NCI-H748 (cell line): ENCODE data around the gene SETBP1.

ENCODE experiments used
- DNase-seq: peaks from one replicate; lab custom pipeline; 2025; ENCODE audit not compliant: unreplicated experiment; lab: John Stamatoyannopoulos, UW

The SETBP1 gene

DNA sequence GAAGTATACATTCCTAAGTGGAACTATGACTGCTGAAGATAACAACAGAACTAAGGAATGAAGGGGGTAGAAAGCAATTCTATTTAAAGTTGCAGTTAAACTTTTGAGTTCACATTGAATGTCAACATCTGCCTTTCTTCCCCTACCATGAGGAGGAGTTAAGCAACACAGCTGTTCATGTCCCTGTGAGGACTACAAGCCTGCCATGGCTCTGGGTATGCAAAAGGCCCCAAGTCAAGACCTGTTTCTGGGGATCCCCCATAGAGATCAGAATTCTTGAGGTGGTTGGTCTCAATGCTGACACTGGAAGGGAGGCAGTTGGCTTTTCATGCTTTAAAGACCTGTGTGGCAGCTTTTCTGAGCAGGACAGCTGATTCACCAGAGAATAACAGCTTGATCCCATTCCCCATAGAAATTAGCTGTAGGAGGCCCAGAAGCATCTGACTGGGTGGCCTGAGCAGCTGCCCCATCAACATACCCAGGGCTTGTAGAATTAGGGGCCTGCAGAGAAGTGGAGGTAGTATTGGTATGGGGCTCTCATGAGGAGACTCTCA, 131.0 kb downstream of the SETBP1 start:
- no peak for DNase-seq

DNA sequence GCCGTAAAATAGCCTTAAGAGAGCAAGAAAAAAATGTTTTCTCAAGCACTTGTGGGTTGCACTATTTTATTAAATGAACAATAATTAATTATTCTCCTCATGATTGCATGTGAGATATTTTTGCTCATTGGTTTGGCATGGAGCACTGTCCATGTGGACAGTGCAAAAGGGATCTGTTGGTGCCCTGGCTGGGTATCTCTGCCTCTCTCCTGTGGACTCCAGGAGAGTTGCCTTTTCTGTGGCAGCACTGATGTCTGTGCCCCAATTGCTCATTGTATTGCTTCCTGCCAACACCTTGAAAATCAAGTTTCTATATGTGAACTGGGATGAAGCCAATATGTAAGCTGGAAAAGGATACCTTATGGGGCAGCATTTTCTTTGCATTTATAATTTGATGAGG, 131.7 kb downstream of the SETBP1 start:
- no peak for DNase-seq

DNA sequence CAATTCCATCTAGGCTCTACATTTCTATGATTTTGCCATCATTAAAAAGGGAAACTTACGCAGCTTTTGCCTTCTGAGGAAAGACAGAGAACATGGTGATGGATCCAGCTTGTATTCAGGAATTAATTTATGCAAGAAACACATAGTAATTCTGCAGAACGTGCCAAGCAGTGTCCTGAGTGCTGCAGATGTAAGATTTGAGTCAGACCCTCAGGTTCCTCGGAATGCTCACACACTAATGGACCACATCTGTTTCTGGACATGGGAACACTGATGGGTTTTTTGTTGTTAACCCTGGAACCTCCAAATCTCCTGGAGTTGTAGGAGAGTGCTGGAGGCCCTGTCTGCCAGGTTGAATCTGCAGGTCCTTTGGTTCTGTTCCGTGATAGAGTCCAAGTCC, 132.9 kb downstream of the SETBP1 start:
- no peak for DNase-seq

DNA sequence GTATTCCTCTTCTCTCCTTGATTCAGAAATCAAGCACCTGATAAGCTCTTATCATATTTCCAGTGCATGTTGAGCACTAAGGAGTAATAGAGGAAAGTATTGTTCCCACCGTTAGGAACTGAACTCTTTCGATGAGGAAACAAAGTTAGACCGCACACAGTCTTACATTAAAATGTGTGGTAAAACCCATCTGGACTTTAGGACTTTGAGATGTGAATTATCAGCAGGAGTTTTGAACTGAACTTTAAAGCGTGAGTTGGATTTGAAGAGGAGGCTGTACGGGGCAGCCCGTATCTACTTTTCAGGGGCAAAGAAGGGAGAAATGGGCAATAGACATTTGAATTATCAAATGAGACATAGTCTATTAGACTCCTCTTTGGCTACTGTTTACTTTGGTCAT, 134.4 kb downstream of the SETBP1 start:
- DNase-seq, result no peak

DNA sequence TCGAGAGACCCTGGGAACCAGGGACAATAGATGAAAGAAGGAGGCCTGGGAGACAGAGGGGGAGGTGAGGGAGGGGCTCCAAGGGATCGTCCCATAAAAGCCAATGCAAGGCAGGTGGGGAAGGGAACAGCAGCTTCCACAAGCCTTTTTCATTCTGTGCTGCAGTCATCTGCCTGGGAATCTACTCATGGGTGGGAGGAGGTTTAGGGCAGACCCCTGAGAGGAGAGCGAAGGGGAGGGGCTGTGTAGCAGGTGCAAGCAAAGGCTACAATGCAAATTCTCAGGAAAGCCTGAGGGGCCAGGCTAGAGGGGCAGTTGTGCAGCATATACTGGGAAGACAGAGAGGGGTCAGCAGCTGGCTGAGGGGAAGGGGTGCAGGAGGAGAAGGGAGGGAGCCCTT, 135.4 kb downstream of the SETBP1 start:
- peak; percentile 87 for DNase-seq

DNA sequence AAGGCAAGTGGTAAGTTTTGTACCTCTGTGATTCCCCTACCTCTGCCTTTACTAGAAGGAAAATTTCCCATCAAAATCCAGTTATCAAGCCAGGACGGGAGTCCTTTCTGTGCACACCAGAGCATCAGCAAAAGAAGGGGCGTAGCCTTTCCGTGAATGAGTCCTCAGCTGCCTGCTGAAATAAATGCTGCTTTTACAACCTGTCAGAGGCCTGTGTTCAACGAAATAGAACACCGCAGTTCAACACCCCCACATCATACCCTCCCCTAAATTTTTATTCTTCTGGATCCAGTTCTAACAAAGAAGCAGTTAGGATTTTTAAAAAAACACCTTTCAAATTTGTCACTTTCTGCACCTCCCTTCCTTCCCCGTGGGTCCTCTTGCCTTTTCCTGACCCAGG, 135.8 kb downstream of the SETBP1 start:
- peak; percentile 80 for DNase-seq

DNA sequence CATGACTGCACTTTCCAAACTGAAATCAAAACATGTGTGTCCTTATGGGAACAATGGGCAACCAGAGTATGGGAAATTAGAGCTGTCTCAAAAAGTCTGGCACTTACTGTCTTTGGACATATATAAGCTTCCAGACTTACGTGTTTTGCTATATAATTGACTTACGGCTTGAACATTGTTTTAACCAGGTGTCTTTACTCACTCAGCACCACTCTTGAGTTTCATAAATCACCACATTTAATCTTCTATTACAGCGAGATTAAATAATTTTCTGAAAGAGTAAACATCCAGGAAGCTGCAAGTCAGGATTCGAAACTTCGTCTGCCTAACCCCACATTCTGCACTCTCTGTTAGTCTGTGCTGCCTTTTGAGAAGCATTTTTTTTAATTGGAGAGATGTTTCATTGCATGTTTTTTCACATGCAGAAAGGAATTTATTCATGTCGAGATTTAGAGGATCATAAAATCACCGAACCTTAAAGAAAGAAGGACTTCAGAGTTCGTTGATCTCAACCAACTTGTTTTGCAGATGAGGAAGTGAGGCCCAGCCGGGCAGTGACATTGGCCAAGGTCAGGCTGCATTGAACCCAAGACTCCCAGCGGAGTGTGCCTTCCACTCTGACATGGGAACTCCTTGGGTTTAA, 137.3 kb downstream of the SETBP1 start:
- no peak for DNase-seq

DNA sequence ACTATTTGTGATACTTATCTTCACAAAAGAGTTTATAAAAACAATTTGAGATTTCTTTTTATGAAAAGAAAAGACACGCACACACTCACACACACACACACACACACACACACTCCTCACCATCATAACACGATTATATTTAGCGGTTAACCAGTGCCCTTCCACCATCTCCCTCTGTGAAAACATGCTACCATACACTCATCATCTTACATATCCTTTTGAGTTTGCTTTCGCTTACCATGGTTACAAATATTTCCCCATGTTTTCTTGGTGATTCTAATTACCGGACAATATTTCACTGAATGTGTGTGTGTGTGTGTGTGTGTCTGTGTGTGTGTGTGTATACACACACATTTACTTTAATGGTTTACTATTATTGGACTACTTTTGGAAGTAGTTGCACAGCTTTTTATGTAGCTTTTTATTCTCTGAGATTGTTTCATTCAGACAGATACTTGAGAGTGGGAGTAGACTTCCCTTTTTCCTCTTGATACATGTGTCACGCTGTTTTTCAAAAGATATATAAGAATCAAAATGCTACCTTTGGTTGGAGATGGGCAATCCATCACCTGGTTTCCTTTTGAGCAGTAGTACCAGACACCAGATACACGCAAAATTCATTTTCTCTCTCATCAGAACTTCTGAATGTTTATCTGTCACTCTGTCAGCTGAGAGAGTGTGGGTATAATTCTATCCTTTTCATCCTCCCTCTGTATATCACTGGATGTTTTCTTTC, 138.1 kb downstream of the SETBP1 start:
- no peak for DNase-seq

DNA sequence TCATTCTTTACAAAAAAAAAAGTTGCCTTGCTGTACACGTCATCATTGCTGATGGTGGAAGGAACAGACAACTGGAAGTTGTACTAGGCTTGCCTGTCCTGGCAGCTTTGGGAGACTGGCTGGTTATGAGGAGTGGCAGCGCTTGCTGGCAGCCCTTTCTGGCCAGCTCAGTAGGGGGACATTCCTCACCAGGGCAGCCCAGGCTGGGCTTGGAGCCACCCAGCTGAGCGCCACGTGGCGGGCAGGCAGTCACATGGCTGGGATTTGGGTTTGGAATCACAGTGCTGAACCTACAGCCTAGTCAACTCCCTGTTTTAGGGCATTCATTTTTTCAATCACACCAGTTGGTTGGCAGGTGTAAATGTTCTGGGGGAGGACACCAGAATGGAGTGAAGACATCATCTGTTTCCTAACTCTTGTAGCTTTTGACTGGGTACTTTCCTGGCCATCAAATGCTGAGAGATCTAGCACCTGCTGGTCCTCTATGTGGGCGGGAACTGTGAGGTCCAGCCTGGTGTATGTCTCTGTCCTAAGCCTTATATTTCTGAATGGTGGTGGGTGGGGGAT, 139.3 kb downstream of the SETBP1 start:
- no peak for DNase-seq

DNA sequence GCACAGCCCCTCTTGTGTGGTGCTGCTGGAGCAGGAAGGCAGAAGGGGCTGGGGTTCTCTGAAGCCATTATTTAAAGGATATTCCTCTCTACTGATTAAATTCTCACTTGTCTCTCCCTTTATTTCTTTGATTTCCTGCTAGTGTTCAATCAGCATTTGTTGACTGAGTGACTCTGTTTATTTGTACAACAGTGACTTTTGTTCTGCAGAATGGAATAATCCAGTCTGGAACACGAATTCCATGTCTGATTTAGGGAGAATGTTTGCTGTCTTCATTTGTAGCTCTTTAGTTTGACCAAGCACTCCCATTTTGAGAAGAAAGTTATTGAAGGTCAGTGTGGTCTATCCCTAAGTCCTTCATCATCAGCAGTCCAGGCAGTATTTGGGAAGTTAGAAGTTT, 141.2 kb downstream of the SETBP1 start:
- peak; percentile 49 for DNase-seq

DNA sequence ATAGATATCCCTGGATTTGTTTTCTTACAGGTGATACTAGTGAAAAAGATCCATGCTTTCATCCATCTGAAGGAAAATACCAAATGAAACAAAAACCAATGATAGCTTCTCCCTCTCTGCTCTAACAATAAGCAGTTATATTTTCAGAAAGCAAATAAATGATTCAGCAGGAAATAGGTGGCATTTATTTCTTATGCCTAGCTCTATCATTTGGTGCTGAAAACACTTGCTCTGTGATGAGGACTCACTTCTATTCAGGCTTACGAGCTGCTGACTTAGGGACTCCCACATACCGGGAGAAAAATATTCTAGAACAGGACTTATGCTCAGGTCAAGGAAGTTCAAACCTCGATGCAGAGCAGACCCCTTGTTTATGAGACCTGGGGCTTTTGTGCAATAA, 142.6 kb downstream of the SETBP1 start:
- no peak for DNase-seq

DNA sequence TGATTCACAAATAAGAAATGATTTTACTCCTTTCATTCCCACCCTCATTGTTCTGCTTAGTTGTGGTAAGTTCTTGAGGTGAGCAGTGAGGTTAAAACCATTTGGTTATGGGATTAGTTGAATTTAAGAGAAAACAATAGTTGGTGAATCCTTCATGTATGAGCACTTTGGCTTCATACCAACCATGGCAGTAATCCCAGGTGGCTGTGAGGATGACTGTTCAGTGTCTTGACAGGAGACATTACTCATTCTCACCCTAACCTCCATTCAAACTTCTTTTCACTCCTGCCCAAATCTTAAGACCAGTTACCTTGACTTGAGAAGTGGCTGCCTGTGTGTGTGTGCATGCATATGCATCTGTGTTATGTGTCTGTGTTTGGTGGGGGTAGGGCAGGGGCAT, 143.1 kb downstream of the SETBP1 start:
- no peak for DNase-seq

DNA sequence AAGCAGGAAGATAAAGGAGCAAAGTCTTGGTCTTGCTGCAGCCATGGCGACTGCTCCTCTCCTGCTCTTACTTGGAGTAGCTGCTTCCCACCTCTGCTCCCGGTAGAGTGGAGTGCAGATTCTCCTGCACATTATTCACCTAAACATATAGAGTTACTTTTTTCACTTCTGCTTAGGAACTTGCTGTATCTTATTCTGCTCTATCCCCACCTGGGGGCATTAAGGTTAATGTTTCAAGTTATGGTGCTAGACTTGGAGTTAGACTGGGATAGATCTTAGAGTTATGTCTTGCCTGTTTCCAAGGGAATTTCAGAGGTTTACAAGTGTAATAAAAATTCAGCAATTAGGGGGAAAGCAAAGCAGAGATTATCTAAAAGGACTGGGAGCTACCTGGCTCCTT, 144.2 kb downstream of the SETBP1 start:
- DNase-seq, result no peak

DNA sequence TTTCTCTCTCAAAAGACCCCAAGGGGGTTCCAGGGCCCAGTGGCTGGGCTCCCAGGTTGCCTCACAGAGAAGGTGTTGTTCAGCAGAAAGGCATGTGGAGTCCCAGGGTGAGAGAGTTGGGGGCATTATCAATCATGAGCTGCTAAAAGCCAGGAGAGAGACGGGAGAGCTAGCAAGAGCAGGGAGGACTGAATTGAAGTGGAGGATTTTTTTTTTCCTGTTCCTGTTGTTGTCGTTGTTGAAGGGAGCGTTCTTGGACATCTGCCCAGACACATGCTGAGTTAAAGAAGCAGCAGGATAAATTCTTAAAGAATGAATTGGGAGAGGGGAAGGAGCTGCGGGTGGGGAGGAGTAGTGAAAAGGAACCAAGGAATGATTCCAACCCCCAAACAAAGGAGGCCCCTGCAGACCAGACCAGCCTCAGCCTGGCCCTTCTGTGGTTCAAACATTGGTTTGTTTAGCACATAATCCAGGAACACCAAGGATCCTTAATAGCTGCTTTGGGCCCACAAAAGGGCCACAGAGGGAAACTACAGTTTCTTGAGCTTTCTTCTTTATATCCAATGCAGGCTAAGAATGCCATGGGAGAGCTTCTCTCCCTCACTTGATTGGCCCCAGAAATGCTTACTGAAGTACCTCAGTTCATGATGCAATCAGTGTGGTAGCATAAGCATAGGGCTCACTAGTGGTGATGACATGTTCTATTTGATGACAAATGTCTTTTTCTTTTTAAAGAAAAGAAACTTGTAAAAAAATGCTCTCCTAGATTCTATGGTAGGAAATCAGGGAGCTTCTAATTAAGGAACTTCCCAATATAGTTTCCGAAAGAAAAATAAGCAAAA, 146.0 kb downstream of the SETBP1 start:
- peak; percentile 51 for DNase-seq

DNA sequence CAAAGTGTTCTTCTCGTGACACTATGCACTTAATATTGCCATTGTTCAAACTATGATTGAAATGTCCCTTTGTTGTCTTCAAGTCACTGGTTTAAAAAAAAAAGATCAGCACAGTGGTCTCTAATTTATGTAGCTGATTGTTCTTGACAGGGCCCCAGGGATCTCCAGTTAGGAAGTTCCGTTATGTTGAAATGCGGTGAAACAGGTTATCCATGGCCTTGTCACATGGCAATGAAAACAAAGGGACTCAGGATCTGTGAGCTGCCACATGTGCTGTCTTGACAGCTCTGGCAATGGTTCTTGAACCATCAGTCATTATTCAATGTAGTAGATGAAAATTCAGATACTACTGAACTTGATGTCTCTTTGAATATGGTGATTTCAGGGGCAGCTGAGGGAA, 147.4 kb downstream of the SETBP1 start:
- peak; percentile 34 for DNase-seq

DNA sequence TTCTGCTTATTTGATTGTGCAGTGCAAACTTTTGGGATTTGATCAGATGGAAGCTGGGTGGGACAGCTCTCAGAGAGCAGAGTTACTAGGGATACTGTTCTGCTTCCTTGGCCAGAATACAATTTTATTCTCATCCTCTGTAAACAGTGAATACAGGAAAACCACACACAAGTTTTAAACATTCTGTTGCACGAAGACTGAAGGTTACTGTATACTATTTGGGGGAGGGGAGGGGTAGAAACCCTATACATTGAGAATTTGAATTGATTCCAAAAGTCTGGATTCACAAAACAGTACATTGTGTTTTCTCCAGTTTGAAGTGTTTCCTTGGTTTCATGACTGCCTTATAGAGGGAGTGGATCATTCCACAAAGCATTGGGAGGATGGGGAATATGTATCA, 149.9 kb downstream of the SETBP1 start:
- no peak for DNase-seq

DNA sequence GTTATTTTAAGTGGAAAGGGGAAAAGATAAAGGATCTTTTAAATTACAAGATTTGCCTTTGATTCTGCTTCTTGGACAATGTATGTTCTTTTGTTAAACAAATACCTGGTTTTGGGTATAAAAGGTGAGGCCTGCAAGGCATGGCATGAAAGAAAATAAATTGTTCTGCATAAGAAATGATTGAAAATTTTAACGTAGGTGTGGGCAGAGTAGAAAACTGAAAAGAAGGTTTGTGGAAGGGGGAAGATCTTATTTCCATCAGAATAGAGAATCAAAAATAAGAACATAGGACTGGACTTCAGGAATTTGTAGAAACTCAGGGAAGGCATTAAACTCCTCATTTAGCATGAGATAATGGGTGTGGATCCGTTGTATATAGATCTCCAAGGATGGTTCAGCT, 153.1 kb downstream of the SETBP1 start:
- no peak for DNase-seq

DNA sequence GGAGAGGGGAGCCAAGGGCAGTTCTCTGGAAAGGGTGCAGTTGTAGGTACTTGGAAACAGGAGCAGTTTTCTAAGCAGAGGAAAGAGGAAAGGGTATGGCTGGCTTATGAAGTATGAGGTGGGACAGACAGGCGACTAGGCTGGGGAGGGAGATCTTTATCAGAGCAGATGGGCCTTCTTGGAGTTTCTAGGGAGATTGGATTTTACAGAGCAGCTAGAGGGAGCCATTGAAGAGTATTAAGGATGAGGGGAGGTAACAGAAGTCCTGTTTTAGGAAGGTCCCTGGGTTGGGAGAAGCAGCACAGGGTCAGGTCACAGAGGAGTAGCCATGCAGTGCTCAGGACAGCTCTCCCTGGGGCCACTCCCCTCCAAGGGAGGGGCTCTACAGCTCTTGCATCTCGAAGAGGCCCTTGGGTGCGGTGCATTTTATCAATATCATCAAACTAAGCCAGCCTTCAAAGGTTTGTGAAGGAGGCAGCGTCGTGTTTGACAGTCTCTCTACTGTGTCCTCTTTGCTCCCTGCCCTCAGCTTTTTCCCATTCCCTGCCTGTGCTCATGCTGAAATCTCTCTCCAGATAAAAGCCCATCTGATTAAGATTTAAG, 154.3 kb downstream of the SETBP1 start:
- DNase-seq, result peak; percentile 14

DNA sequence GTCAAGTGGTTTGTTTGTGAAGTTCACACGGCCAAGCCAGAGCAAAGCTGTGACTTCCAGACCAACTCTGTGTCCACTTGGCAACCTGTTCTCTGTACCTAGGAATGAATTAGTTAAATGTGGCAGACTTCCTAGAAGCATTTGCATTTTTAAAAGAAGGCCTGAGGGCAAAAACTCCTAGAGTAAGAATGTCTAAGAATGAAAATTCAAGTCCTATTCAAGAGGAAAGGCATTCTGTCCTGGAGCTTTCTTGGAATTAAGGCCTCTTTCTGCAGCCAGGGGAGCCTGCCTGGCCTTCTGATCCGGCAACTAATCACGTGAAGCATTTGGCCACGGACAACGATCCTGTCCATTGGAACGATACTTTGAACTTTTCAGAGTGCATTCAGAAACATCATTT, 155.0 kb downstream of the SETBP1 start:
- DNase-seq, result no peak

DNA sequence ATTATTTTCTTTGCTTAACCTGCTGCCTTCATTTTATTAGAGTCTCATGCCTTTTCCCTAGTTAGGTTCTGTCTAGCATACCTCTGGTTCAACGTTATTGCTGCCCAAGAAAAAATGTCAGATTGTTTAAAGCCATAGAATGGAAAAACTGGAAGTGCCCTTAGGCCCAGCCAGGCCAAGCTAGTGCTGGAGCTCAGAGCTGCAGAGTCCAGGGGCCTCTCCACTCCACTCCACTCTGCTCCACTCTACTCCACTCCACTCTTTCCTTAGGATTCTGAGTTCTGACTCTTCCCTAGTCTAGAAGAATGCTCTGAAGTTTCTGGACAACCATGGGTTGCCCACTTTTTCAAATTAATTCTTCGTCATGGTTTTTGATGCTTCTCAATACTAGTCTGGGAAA, 155.6 kb downstream of the SETBP1 start:
- DNase-seq, result no peak
